IPS-NIHi7 (cell line): ENCODE results near the gene PTPRQ.
"Not testable (repeated sequence)": the region's sequence is repeated elsewhere in the genome, so short reads cannot be mapped to it uniquely, and the experiment has no call there.

ENCODE experiments used
- DNase-seq: peaks from one replicate; pipeline ENCODE4 v3.0.0; 2012; ENCODE audit warnings: mixed read lengths; ENCODE audit errors: extremely low spot score

Gene PTPRQ

GRCh38 chr12:80472911-80473500 is 29.0 kb downstream of the PTPRQ start:
- DNase-seq = no peak

DNA sequence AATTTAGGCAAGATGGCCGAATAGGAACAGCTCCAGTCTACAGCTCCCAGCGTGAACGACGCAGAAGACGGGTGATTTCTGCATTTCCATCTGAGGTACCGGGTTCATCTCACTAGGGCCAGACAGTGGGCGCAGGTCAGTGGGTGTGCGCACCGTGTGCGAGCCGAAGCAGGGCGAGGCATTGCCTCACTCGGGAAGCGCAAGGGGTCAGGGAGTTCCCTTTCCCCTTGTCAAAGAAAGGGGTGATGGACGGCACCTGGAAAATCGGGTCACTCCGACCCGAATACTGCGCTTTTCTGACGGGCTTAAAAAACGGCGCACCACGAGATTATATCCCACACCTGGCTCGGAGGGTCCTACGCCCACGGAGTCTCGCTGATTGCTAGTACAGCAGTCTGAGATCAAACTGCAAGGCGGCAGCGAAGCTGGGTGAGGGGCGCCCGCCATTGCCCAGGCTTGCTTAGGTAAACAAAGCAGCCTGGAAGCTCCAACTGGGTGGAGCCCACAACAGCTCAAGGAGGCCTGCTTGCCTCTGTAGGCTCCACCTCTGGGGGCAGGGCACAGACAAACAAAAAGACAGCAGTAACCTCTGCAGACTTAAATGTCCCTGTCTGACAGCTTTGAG is 33.6 kb downstream of the PTPRQ start:
- not testable (repeated sequence) for DNase-seq

- no peak for DNase-seq
Measured at GRCh38 chr12:80484746-80485145, 40.7 kb downstream of the PTPRQ start.

DNA sequence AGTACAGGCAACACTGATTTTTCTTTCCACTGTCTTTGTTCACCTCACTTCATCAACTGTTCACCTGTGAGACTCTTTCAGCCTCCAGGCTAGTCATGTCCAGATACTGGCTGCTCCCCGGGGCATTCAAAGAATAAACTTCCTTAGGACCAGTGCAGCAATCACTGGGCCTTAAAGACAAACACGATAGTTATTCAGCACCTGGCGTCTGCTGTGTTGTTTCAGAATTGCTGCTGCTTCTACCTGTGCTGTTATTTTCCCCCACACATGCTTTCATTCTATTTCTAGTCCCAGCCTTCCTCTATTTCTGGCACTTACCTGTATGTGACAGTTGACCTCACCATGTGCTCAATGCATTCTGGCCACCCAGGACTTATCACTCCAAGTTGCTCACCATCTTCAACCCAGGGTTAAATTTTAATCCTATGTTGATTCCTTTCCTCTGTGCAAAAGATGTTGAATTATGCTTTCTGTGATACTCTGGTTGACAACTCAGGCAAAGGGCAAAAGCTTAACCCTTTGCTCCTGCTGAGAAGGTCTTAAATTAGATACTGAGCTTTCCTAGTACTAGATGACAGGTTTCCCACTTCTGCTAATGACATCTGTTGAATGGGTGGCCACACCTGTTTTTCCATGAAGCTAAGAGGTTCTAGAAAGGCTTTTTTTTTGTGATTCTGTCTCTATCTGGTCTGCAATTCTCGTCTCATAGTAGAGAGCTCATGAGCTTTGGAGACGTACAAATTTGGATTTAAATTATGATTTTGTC is 41.4 kb downstream of the PTPRQ start:
- no peak for DNase-seq

GRCh38 chr12:80490329-80490728 is 46.3 kb downstream of the PTPRQ start:
- DNase-seq = peak; percentile 11

GRCh38 chr12:80491166-80491565 is 47.1 kb downstream of the PTPRQ start:
- no peak for DNase-seq

DNA sequence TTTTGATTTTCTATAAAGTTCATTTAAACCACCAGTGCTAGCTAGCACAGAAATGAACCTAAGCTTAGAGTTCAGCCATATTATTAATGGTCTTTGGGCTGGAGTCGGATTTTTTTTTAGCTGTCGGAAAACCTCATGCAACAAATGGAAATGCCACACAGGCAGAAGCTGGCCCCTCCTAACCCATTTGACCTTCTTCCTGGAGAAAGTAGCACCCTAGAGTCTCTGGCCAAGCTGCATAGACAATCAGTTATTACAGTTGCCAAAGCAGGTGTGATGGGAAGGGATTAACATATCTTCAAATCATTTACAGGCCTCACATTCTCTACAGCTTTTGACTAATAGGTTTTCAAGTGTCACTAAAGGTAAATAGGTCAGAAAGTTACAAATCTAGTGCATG is 49.4 kb downstream of the PTPRQ start:
- no peak for DNase-seq

GRCh38 chr12:80494836-80495235 is 50.8 kb downstream of the PTPRQ start:
- no peak for DNase-seq

GRCh38 chr12:80498059-80498728 is 54.2 kb downstream of the PTPRQ start:
- DNase-seq = no peak

GRCh38 chr12:80504389-80505163 is 60.5 kb downstream of the PTPRQ start:
- DNase-seq = no peak

DNA sequence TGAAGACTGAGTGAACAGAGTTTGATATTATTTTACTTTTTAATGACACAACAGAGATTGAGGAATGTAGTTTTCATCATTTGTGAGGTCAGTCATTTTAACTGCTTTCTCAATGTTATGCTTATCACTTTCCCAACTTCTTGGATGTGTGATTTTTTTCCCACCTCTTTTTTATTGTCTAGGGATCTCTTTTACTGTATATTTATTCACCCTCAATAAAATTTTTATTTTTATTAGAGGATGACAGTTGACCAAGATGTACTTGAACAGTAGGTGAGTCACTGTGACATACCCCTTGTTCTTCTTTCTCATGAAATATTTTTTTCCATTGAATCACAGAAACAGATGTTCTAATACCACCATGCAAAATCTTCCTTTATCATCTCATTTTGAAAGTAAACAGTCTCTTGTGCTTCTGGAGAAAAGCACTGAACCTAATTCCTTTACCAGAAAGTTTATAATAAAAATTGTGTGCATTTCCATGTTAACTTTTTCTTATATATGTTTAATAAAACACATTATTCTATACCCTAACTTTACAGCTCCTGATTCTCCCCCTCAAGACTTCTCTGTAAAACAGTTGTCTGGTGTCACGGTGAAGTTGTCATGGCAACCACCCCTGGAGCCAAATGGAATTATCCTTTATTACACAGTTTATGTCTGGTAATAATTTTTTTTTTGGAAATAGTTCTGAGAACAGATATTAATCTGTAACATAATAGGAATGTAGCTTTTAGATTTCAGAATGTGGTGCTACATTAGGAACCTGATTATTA is 65.9 kb downstream of the PTPRQ start:
- no peak for DNase-seq

- DNase-seq = no peak
Measured at GRCh38 chr12:80512781-80513180, 68.7 kb downstream of the PTPRQ start.

DNA sequence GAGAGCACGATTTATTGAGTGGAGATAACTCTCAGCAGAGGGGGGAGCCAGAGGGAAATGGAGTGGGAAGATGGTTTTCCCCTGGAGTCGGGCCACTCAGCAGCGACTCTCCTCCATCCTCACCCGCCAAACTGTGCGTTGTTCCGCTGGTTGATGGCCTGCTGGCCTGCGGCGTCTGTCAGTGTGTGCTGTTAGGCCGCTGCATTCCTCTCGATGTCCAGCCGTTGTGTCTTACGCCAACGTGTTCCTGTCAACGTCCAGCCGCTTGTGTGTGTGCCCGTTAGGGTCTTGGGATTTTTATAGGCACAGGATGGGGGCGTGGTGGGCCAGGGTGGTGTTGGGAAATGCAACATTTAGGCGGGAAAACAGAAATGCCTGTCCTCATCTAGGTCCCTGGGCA is 69.2 kb downstream of the PTPRQ start:
- no peak for DNase-seq

GRCh38 chr12:80517655-80518054 is 73.6 kb downstream of the PTPRQ start:
- DNase-seq = no peak

DNA sequence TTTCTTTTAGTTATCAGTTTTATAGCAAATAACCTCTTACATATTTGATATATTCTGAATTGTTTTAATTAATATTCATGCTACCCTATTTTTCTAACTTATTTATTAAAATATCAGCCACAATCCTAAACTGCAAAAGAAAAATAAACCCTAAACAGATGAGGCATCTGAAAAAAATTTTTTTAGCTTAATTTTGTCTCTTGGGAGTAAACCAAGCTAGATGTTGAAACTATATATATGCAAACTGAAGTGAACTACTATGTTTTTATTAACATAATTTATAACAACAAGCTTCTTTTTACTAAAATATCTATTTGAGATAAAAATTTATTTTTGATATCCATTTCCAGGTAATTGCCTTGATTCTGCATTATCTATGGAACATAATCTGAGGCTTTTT is 87.6 kb downstream of the PTPRQ start:
- no peak for DNase-seq

DNA sequence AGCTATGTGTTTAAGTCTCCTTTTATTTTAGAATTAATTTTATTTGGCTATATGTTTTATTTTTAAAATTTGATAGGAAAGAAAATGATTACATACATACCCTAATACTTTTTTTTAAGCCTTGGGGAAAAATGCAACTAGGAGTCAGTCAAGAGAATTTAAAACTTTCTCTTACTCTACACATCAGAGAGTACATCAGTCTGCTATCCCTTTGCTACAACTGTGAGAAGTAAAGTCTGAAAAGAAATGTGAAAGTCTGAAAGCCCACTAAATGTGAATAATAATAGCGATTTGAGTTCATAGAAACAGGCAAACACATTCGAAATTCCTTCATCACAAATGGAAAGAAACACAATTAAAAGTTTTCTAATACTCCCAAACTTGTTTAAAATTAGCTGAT is 95.0 kb downstream of the PTPRQ start:
- DNase-seq = no peak

GRCh38 chr12:80549298-80549697 is 105.3 kb downstream of the PTPRQ start:
- no peak for DNase-seq

DNA sequence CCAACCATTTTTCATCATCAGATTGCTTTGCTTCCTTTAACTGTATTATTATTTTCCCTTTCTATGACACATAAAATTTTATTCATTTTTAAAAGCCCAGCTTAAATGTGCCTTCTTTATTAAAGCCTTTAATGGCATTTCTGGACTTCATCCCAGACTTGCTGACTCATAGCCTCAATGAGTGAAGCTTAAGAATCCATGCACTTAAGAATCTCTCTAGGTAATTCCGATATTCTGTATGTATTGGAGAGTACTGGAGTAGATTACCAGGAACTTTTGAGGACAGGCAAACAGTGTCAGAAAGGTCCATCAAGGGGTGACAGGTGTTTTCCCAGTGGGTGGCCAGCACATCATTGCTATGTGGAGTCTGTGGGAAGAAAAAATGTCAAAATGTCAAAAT is 107.9 kb downstream of the PTPRQ start:
- no peak for DNase-seq

DNA sequence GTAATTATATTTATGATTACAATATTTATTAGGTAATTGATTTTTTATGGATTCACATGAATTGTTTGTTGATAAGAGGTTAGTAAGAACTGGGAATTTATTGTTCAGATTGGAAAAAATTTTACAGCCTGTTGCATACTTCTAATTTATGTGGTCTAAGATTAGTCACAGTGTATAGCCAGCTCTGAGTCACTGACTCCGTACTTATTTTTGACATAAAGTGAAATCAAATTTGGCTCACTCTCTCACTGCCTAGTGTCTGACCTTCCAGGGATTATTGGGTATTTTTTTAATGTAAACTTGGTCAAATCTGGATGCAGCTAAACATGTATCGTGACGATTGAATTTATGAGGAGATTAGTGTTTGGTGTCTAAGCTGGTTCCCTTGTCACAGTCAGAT is 109.3 kb downstream of the PTPRQ start:
- DNase-seq = no peak

DNA sequence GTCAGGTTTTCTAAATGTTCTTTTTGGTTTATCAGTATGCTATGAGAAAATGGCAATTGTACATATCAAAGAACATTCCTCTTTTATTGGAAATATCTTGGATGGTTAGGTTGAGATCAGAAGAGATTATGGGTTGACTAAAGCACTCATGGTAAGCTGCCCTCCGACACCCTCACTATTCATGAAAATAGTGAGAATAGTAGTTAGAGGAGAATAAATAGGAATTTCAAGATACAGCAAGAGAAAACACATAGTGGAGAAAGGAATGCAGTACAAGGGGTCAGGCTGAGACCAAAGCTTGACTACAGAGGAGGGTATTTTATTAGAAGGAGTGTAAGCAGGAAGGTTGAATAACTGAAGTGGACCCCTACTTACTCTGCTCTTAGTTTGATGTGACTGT is 112.5 kb downstream of the PTPRQ start:
- no peak for DNase-seq

DNA sequence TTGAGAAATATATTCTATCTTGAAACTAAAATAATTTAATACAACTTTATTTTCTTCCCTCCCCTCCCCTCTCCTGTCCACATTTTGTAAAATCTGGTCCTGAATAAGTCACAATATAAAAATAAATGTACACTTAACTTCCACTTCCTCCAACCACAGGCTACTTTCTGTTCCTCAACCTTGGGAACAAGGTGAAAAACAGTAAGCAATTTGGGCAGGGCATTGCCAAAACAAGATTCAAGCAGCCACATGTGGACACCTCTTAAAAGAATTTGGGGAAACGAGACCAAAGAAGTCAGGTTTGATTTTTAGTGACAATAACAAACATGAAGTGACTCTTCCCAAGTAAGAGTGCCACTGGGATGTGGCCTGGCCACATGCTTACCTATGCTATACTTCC is 115.7 kb downstream of the PTPRQ start:
- no peak for DNase-seq
